Tibial artery (tissue), 4 donors: ENCODE results near the gene GLCE.

Source experiments
- DNase-seq, 2 donors: peaks; one replicate each; pipeline ENCODE4 v3.0.0-alpha.2; 2019
- H3K27ac ChIP-seq, 2 donors: fragments of 200-600 bp; sonication (generic) in 1 of 2; 1 replicate in 1 of 2; 2 replicates in 1 of 2; pipeline ENCODE4 v1.5.1; 2018 to 2019; ENCODE audit warnings: mild to moderate bottlenecking in 1 of 2
- H3K27me3 ChIP-seq, 2 donors: fragments of 200-600 bp; sonication (generic) in 1 of 2; one replicate each; pipeline versions ENCODE4 v1.5.1 to v1.6.0; 2016 to 2019
- H3K36me3 ChIP-seq, 3 donors: fragments of 200-600 bp; sonication (generic) in 2 of 3; one replicate each; pipeline ENCODE4 v1.5.1; 2016 to 2019; ENCODE audit warnings: mild to moderate bottlenecking in 2 of 3
- H3K4me1 ChIP-seq, 4 donors: fragments of 200-600 bp; sonication (generic) in 2 of 4; 1 replicate in 3 of 4; 2 replicates in 1 of 4; pipeline ENCODE4 v1.5.1; 2016 to 2019
- H3K4me3 ChIP-seq, 2 donors: fragments of 200-600 bp; sonication (generic) in 1 of 2; 1 replicate in 1 of 2; 2 replicates in 1 of 2; pipeline ENCODE4 v1.5.1; 2018 to 2019; ENCODE audit warnings: mild to moderate bottlenecking in 2 of 2
- H3K9me3 ChIP-seq, 3 donors: fragments of 200-600 bp; sonication (generic) in 1 of 3; one replicate each; pipeline ENCODE4 v1.5.1; 2016 to 2019
- CTCF ChIP-seq, 2 experiments: fragments of 200-600 bp in 1 of 2; fragments of 450-650 bp in 1 of 2; IDR thresholded peaks; one replicate each; pipeline ENCODE4 v1.5.1; 2017 to 2019; ENCODE audit warnings: antibody characterized with exemption in 2 of 2, mild to moderate bottlenecking in 1 of 2, moderate library complexity in 1 of 2
- intact Hi-C: fragments of 100-400 bp; cut with DNase I; formaldehyde crosslinking; loops from one replicate; pipeline ENCODE4 v1.15.0; 2023; ENCODE audit warnings: low total_unique reads

GLCE gene

GRCh38 chr15:69154684-69155083, 5.8 kb upstream of the GLCE start:
- Histone ChIP-seq H3K36me3 (no peaks in the 10 kb centered on the region), H3K27ac (no peak overlapping the region), H3K9me3 (no peaks in the 10 kb centered on the region), H3K4me3 (no peak overlapping the region), H3K4me1 (peaks cover 0 to 1% (median 0%) of the 10 kb centered on the region in 4 donors), H3K27me3 (peaks cover 0 to 10% of the 10 kb centered on the region in 2 donors)
- TF ChIP-seq CTCF (IDR thresholded peaks at IDR 0.05): no peak
- no peak for DNase-seq
- intact Hi-C loops: loop anchor here (10.0 kb wide), 1 partner anchor 240 kb away; no protein-coding TSS in a partner anchor

GRCh38 chr15:69156736-69157381, 3.6 kb upstream of the GLCE start:
- TF ChIP-seq CTCF (IDR thresholded peaks at IDR 0.05): no peak
- no peaks in the 10 kb centered on the region for H3K36me3 ChIP-seq
- no peak overlapping the region for H3K4me3 ChIP-seq
- no peaks in the 10 kb centered on the region for H3K9me3 ChIP-seq
- H3K27me3 ChIP-seq: peaks cover 0 to 3% of the 10 kb centered on the region in 2 donors
- H3K4me1 ChIP-seq: peaks cover 0 to 8% (median 1%) of the 10 kb centered on the region in 4 donors
- no peak for DNase-seq
- intact Hi-C loops: loop anchor here (10.0 kb wide), 1 partner anchor 238 kb away; no protein-coding TSS in a partner anchor
- H3K27ac ChIP-seq: no peak overlapping the region

- no peak for DNase-seq
- no peak overlapping the region for H3K27ac ChIP-seq
Observed at GRCh38 chr15:69158201-69158842, 2.1 kb upstream of the GLCE start.

GRCh38 chr15:69158843-69159240, 1.6 kb upstream of the GLCE start:
- Histone ChIP-seq H3K36me3 (no peaks in the 10 kb centered on the region), H3K27ac (no peak overlapping the region), H3K4me3 (no peak overlapping the region), H3K27me3 (peaks cover 0 to 3% of the 10 kb centered on the region in 2 donors), H3K9me3 (no peaks in the 10 kb centered on the region), H3K4me1 (peaks cover 0 to 11% (median 2%) of the 10 kb centered on the region in 4 donors)
- intact Hi-C loops: loop anchor here (10.0 kb wide), 1 partner anchor 236 kb away; no protein-coding TSS in a partner anchor
- TF ChIP-seq CTCF (IDR thresholded peaks at IDR 0.05): no peak
- no peak for DNase-seq

More at GRCh38 chr15:69158201-69158842, 2.1 kb upstream of the GLCE start:
- no peak for TF ChIP-seq CTCF (IDR thresholded peaks at IDR 0.05)
- peaks cover 0 to 3% of the 10 kb centered on the region in 2 donors for H3K27me3 ChIP-seq
- H3K4me1 ChIP-seq: peaks cover 0 to 11% (median 2%) of the 10 kb centered on the region in 4 donors
- no peak overlapping the region for H3K4me3 ChIP-seq
- H3K9me3 ChIP-seq: no peaks in the 10 kb centered on the region
- H3K36me3 ChIP-seq: no peaks in the 10 kb centered on the region
- intact Hi-C loops: loop anchor here (10.0 kb wide), 1 partner anchor 236 kb away; no protein-coding TSS in a partner anchor

- intact Hi-C loops: loop anchor here (10.0 kb wide), 1 partner anchor 235 kb away; no protein-coding TSS in a partner anchor
Observed at GRCh38 chr15:69159805-69160140, 662 bp upstream of the GLCE start.

More at GRCh38 chr15:69159805-69160140, 662 bp upstream of the GLCE start:
- DNase-seq: no peak
- H3K36me3 ChIP-seq: no peaks in the 10 kb centered on the region
- H3K27ac ChIP-seq: peak overlapping the region; percentile 50 to 75
- no peak for TF ChIP-seq CTCF (IDR thresholded peaks at IDR 0.05)
- H3K4me1 ChIP-seq: peaks cover 0 to 11% (median 2%) of the 10 kb centered on the region in 4 donors
- H3K27me3 ChIP-seq: no peaks in the 10 kb centered on the region
- H3K9me3 ChIP-seq: no peaks in the 10 kb centered on the region
- H3K4me3 ChIP-seq: peak overlapping the region; percentile 75 to 98
